Activated CD4-positive, alpha-beta T cell treated with anti-CD3 and anti-CD28 coated beads, Interleukin-2, amount 10 ng/mL, durations not matched to agents 24 days and 14 days (primary cell): ENCODE measurements around the gene F8A2. TPM values are rescaled to one million over a fixed set of nuclear protein-coding genes. Genes with fewer than 3 reads are reported as not detected.
A peak's percentile ranks its signal among the peaks of the same experiment; 100 is the strongest.
"Not testable (repeated sequence)": the region's sequence is repeated elsewhere in the genome, so short reads cannot be mapped to it uniquely, and the experiment has no call there.

ENCODE experiments used
- DNase-seq: peaks from one replicate; pipeline ENCODE4 v3.0.0; 2022
- H3K27ac Mint-ChIP-seq: one replicate; pipeline ENCODE4 v1.8.0; 2022; ENCODE audit warnings: mild to moderate bottlenecking, mixed read lengths
- H3K27me3 Mint-ChIP-seq: one replicate; pipeline ENCODE4 v1.8.0; 2022; ENCODE audit warnings: mixed read lengths
- H3K36me3 Mint-ChIP-seq: one replicate; pipeline ENCODE4 v1.8.0; 2022; ENCODE audit warnings: low read depth, mild to moderate bottlenecking, mixed read lengths
- H3K4me1 Mint-ChIP-seq: one replicate; pipeline ENCODE4 v1.8.0; 2021; ENCODE audit warnings: mixed read lengths
- H3K4me3 Mint-ChIP-seq: one replicate; pipeline ENCODE4 v1.8.0; 2022; ENCODE audit warnings: mild to moderate bottlenecking, moderate library complexity, mixed read lengths
- H3K9me3 Mint-ChIP-seq: one replicate; pipeline ENCODE4 v1.8.0; 2021; ENCODE audit warnings: mixed read lengths
- intact Hi-C: fragments of 100-400 bp; cut with micrococcal nuclease; formaldehyde crosslinking; loops from one replicate; pipeline ENCODE4 v1.15.1; 2023
- total RNA-seq: library from RNA; stranded (reverse); gene quantifications from 2 replicates; pipeline ENCODE4 v1.2.3, GENCODE V29; 2022

Gene F8A2
- total RNA-seq: not detected in 2 replicates

DNA sequence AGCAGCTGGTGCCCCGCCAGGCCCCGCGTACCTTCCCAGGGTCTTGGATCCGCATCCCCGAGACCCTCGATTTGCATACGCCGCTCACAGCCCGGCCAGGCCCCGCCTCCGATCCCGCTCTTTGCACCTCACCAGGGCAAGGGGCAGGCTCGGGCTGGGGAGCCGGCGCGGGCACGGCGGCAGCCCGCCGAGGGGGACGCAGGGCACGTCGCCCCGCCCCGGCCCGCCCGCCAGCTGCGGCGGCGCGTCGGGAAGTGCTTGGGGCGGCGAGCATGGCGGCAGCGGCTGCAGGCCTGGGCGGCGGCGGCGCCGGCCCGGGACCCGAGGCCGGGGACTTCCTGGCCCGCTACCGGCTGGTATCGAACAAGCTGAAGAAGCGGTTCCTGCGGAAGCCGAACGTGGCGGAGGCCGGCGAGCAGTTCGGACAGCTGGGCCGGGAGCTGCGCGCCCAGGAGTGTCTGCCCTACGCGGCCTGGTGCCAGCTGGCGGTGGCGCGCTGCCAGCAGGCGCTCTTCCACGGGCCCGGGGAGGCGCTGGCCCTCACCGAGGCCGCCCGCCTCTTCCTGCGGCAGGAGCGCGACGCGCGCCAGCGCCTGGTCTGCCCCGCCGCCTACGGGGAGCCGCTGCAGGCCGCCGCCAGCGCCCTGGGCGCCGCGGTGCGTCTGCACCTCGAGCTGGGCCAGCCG is at the start of gene F8A2:
Gene F8A2 (plus strand): TSS at position 253 of the 686 bp plus-strand sequence. CDS start 20 bp downstream, at position 273.
- not testable (repeated sequence) for H3K9me3 Mint-ChIP-seq, H3K36me3 Mint-ChIP-seq

DNA sequence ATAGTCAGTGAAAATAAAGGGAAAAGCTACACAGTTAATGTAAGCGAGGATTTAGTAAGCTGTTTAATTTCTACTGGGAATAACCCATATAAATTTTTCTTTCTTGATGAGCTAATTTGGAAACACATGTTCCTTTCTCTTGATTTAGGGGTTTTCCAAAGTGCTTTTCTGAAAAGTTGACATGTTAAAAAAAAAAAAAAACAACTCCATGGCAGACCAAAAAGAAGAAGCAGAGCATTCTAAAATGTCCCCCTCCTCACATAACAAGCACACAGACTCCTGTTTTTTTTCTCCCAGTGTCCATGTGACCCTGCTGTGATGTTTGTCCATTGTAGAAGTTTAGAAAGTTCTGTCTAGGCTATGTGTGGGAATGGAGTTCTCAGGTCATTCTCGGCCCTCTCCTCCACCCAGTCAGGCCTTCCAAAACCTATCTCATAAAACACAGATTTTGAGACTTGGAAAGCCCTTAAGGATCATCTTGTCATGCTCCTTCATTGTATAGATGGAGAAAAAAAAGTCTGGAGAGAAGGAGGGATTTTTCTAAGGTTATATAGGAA is 48.3 kb upstream of the F8A2 start:
- Mint-ChIP-seq H3K4me1 (no peaks in the 10 kb centered on the region), H3K27ac (no peak overlapping the region), H3K27me3 (peaks cover 5% of the 10 kb centered on the region), H3K36me3 (no peaks in the 10 kb centered on the region), H3K9me3 (no peaks in the 10 kb centered on the region), H3K4me3 (no peak overlapping the region)
- intact Hi-C loops: no loop called here
- DNase-seq: no peak

More for the DNA sequence above, at the start of gene F8A2:
- H3K27ac Mint-ChIP-seq, H3K4me3 Mint-ChIP-seq, H3K4me1 Mint-ChIP-seq, DNase-seq, H3K27me3 Mint-ChIP-seq, intact Hi-C loops: not testable (repeated sequence)

DNA sequence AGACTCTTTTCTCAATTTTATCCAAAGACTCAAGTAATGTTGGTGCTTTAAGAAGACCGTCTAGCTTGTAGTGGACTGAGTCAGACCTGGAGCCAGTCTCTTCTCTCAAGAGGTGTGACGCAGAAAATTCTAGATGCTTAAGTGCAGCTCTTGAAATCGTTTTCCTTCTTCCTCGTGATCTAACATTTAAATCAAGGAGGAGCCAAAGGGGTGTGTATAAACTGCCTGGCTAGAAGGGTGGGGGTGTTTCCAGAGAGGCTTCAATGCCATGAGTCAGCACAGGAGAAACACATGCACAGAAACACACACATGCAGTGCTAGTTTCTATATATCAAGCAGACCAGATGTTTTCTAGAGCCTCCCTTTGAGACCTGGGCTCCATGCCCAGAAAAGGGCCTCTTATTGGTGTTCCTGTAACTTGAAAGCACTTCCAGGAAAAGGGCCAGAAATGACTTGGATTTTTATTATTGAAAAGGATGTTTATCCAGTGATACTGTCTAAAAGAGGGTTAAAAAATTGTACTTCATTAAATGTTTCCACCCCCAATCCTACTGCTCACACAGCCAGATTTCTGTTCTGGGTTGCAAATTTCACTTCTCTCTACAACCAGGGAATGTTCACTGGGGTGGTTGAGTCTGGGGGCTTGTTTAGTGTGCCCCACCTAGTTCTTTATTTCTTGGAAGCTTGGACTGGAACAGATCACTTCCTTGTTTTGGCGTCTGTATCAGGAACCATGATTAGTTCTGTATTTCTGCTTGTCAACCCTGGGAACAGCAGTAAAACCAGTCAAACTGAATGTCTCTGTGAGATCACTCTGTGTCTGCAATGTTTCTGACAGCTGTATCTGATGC is 47.2 kb upstream of the F8A2 start, which contains the start of gene CLIC2:
Gene CLIC2 (minus strand): TSS at position 129 of the 851 bp plus-strand sequence. CDS start 187 bp downstream, outside the sequence.
- intact Hi-C loops: no loop called here
- Mint-ChIP-seq H3K4me1 (no peaks in the 10 kb centered on the region), H3K4me3 (no peak within 1 kb of the TSS), H3K27me3 (peaks cover 3% of the 10 kb centered on the region), H3K27ac (no peak within 1 kb of the TSS), H3K36me3 (no peaks in the 10 kb centered on the region), H3K9me3 (no peaks in the 10 kb centered on the region)
- DNase-seq: no peak

DNA sequence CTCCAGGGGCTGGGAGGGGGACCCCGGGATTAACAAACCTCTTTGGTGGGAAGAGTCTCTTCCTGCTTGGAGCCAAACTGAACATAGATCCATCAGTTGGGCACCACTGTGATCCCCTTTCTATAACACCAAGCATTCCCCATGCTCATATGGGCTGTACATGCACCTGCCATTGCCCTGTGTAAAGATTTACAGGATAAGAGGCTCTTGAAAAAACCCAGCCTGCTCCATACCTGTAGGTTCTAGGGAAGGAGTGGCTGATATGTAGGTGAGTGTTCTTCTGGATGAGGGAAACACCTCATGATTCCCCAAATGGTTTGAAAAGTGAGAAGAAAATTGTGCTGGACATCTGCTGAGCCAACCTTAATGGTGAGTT is 46.6 kb upstream of the F8A2 start:
- H3K36me3 Mint-ChIP-seq, intact Hi-C loops, H3K4me3 Mint-ChIP-seq, H3K9me3 Mint-ChIP-seq, H3K4me1 Mint-ChIP-seq, DNase-seq, H3K27me3 Mint-ChIP-seq, H3K27ac Mint-ChIP-seq: not testable (repeated sequence)

DNA sequence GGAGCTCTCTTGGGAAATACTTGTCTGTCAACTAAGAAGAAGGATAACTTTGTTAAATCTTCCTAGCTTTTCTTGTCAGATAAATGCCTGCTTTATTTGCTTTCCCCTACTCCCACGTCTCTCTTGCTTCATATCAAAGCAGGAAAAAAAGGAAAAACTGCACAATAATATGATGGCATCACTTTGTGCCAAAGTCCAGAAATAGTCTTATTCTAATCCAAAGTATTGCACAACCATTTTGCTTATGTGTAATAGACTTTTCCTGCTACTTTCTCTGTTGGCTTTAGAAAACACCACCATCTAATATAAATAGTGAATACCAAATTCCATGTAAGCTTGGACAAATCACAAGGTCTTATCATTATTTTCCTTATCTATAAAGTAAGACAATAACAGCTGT is 36.2 kb upstream of the F8A2 start:
- H3K27me3 Mint-ChIP-seq, H3K4me1 Mint-ChIP-seq, H3K9me3 Mint-ChIP-seq, H3K27ac Mint-ChIP-seq, intact Hi-C loops, H3K36me3 Mint-ChIP-seq, H3K4me3 Mint-ChIP-seq, DNase-seq: not testable (repeated sequence)

DNA sequence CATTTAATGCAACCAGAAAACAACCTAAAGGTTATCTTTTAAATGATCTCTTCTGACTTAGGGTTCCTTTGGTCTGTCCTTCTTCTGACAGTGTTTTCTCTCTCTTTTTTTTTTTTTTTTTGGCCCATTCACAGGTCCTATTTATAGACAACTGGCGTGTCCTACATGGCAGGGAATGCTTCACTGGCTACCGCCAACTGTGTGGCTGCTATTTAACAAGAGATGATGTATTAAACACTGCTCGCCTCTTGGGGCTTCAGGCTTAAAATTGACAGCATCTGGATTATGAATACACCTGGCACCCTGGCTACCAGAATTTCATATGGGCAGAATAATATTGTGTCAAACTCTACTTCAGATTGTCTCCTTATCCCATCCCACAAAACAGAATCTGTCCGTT is 32.4 kb upstream of the F8A2 start:
- intact Hi-C loops, H3K4me3 Mint-ChIP-seq, H3K36me3 Mint-ChIP-seq, H3K27me3 Mint-ChIP-seq, H3K9me3 Mint-ChIP-seq, H3K27ac Mint-ChIP-seq, DNase-seq, H3K4me1 Mint-ChIP-seq: not testable (repeated sequence)

DNA sequence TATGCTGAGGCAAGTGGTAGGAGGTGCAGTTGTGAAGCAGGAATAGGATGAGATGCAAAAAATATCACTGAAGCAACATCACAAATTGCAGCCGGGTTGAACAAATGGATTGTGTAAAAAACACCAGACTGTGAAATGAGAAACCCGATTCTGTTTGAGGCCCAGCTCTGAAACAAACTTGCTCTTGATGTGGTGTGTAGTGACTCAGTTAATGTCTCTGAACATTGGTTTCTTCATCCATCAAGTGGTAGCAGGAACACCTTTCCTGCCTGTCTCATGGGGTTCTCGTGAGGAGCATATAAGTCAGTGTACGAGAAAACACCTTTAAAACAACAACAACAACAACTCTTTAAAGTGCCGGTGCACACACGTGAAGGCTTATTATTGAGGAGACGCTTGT is 18.2 kb upstream of the F8A2 start:
- H3K27ac Mint-ChIP-seq, intact Hi-C loops, DNase-seq, H3K27me3 Mint-ChIP-seq, H3K9me3 Mint-ChIP-seq, H3K36me3 Mint-ChIP-seq, H3K4me1 Mint-ChIP-seq, H3K4me3 Mint-ChIP-seq: not testable (repeated sequence)

DNA sequence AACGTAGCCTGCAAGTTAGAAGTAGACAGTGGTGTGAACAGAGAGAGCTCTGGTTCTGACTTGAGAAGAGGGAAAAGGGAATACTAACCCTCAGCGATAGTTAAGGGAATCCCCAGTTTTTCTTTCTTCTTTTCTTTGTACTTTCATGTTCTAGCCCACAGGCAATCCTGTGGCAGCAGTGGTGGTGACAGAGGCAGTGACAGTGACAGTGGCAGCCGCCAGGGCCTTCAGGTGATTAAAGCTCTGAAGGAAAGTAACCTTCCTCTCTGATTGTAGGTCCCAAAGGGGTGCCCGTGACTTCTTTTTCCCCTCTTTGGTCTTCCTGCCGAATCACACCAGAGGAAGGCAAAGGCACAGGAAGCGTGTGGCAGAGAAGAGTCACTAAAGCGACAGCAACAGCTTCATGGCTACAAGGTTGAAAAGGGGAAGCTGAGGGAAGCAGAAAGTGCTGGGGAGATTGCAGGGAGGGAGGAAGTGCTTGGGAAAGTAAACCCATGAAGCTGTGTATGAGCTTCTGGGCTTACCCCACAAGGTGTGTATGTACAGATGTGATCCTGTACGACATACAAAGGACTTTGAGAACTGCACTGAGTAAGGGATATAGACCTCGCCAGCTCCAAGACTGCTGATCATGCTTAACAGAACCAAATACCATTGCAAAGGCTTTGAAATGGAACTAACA is 8.0 kb upstream of the F8A2 start:
- intact Hi-C loops, H3K36me3 Mint-ChIP-seq, H3K4me1 Mint-ChIP-seq, H3K27me3 Mint-ChIP-seq, H3K4me3 Mint-ChIP-seq, H3K9me3 Mint-ChIP-seq, DNase-seq, H3K27ac Mint-ChIP-seq: not testable (repeated sequence)

DNA sequence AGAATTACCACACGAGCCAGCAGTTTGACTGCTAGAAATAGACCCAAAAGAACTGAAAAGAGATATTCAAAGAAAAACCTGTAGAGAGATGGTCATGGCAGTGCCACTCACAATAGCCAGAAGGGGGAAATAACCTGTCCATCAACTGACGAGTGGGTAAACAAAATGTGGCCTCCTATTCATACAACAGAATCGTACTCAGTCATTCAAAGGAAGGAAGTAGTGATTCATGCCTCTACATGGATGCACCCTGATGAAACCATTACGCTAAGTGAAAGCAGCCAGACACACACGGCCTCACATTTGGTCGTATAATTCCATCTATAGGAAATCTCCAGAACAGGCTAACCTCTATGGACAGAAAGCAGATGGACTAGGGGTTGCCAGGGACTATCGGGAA is 2.1 kb upstream of the F8A2 start:
- intact Hi-C loops, H3K36me3 Mint-ChIP-seq, H3K27me3 Mint-ChIP-seq, H3K9me3 Mint-ChIP-seq, DNase-seq, H3K4me1 Mint-ChIP-seq, H3K27ac Mint-ChIP-seq, H3K4me3 Mint-ChIP-seq: not testable (repeated sequence)

DNA sequence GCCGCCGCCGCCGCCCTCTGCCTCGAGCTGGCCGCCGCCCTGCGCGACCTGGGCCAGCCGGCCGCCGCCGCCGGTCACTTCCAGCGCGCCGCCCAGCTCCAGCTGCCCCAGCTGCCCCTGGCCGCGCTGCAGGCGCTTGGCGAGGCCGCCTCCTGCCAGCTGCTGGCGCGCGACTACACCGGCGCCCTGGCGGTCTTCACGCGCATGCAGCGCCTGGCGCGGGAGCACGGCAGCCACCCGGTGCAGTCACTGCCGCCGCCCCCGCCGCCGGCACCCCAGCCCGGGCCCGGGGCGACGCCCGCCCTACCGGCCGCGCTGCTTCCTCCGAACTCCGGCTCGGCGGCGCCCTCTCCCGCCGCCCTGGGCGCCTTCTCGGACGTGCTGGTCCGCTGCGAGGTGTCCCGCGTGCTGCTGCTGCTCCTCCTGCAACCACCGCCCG is 653 bp downstream of the F8A2 start:
- H3K4me3 Mint-ChIP-seq, H3K9me3 Mint-ChIP-seq, DNase-seq, H3K36me3 Mint-ChIP-seq, H3K27ac Mint-ChIP-seq, H3K27me3 Mint-ChIP-seq, H3K4me1 Mint-ChIP-seq, intact Hi-C loops: not testable (repeated sequence)

DNA sequence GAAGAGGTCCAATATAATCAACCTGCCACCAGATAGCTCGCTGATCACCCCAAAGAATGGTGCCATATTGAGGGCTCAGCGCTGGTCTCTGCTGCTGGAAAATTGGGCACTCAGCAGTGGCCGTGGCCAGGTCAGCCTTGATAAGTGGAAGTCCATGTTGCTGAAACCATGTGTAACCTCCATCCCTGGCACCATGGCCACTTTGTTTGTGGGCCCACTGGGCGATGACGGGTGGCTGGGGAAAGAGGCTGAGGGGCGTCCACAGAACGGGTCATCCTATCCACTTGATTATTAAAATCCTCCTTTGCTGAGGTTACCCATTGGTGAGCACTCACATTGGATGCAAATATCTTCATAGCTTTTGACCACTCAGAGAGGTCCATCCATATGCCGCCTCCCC is 7.7 kb downstream of the F8A2 start:
- no peaks in the 10 kb centered on the region for H3K27me3 Mint-ChIP-seq
- peaks cover 9% of the 10 kb centered on the region for H3K4me1 Mint-ChIP-seq
- H3K36me3 Mint-ChIP-seq: peaks cover 29% of the 10 kb centered on the region
- no peak for DNase-seq
- no peak overlapping the region for H3K4me3 Mint-ChIP-seq
- intact Hi-C loops: no loop called here
- H3K27ac Mint-ChIP-seq: no peak overlapping the region
- H3K9me3 Mint-ChIP-seq: peaks cover 7% of the 10 kb centered on the region

DNA sequence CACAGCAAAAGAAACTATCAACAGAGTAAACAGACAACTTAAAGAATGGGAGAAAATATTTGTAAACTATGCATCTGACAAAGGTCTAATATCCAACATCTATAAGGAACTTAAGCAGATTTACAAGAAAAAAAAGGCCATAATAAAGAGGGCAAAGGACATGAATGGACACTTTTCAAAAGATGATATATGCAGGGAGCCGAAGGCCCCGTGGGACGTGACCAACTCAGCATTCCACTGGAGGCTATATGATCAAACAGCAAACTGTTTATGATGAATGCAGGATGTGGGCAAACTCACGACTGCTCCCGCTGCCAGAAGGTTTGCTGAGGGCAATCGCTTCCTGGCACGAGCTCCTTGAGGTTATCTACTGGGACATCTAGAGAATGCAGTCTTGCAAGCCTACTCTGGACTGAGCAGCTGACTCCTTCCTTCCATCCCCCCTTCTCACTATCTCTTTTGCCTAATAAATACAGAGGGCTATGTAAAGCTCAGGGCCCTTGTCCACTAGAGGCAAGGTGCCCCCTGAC is 12.9 kb downstream of the F8A2 start:
- H3K36me3 Mint-ChIP-seq, H3K4me1 Mint-ChIP-seq, intact Hi-C loops, H3K27me3 Mint-ChIP-seq, H3K27ac Mint-ChIP-seq: not testable (repeated sequence)
- Mint-ChIP-seq H3K4me3 (peak overlapping the region; percentile 25), H3K9me3 (peaks cover 11% of the 10 kb centered on the region)
- DNase-seq: peak; percentile 56

DNA sequence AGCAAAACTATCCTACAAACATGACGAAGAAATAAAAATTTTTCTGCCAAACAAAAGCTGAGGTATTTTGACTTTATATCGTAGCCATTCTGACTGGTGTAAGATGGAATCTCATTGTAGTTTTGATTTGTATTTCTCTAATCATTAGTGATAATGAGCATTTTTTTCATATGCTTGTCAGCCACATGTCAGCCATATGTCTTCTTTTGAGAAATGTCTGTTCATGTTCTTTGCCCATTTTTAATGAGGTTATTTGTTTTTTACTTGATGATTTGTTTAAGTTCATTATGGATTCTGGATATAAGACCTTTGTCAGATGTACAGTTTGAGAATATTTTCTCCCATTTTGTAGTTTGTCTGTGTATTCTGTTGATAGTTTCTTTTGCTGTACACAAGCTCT is 24.5 kb downstream of the F8A2 start:
- Mint-ChIP-seq H3K36me3 (no peaks in the 10 kb centered on the region), H3K27me3 (no peaks in the 10 kb centered on the region), H3K9me3 (no peaks in the 10 kb centered on the region), H3K4me3 (no peak overlapping the region), H3K27ac (no peak overlapping the region), H3K4me1 (no peaks in the 10 kb centered on the region)
- DNase-seq: no peak
- intact Hi-C loops: no loop called here

DNA sequence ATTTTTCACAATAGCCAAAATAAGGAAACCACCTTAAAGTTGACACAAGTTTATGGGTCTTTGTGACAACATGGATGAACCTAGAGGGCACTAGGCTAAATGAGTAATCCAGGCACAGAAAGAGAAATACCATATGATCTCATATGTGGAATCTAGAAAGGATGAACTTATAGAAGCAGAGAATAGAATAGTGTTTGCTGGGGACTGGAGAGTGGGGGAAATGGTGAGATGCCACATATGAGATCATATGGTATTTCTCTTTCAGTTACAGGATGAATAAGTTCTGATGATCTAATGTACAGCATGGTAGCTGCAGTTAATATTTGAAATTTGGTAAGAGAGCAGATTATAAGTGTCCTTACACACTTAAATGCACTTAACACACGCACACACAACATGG is 35.9 kb downstream of the F8A2 start:
- DNase-seq: no peak
- H3K27ac Mint-ChIP-seq: no peak overlapping the region
- H3K4me1 Mint-ChIP-seq: no peaks in the 10 kb centered on the region
- H3K36me3 Mint-ChIP-seq: no peaks in the 10 kb centered on the region
- H3K27me3 Mint-ChIP-seq: no peaks in the 10 kb centered on the region
- peaks cover 3% of the 10 kb centered on the region for H3K9me3 Mint-ChIP-seq
- no peak overlapping the region for H3K4me3 Mint-ChIP-seq
- intact Hi-C loops: no loop called here
